GM20431 (cell line): ENCODE measurements around the gene PALM.
"Not testable (repeated sequence)": the region's sequence is repeated elsewhere in the genome, so short reads cannot be mapped to it uniquely, and the experiment has no call there.

ENCODE experiments used
- in situ Hi-C: fragments of 300-500 bp; cut with MseI, MboI; formaldehyde crosslinking; loops from one replicate; pipeline ENCODE4 v1.15.0; 2020; ENCODE audit warnings: low sequenced_read_pairs; ENCODE audit not compliant: unreplicated experiment

The PALM gene

DNA sequence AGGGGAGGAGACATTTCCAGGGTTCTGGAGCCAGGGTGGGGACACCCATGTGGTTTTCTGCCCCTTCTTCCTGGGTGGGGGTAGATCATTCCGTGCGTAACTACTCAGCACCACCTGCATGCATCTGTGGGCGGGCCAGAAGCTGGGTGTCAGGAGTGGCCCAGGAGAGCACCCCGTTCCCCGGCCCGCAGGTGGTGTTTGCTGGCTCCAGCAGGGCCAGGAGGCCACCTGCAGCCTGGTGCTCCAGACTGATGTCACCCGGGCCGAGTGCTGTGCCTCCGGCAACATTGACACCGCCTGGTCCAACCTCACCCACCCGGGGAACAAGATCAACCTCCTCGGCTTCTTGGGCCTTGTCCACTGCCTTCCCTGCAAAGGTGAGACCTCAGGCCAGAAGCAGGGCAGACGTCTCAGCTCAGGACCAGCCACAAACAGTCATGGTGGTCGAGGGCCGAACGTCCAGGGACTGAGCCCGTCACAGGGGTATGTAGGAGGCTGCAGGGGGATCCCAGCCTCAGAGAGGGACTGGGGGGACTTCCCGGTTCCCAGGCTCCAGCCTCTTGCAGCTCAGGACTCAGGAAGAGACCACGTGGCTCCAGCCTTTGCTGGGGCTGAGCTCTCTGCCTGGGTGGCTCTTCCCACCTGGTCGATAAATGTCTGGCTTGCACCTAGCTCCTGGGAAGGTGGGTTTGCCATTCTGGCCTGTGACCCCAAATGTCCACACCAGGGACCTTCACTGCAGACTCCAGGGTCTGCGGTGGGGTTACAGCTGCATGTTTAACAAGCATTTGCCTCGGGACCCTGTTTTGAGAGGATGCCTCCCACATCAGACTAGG lies 30.9 kb upstream of the PALM start:
- in situ Hi-C loops: no loop called here

DNA sequence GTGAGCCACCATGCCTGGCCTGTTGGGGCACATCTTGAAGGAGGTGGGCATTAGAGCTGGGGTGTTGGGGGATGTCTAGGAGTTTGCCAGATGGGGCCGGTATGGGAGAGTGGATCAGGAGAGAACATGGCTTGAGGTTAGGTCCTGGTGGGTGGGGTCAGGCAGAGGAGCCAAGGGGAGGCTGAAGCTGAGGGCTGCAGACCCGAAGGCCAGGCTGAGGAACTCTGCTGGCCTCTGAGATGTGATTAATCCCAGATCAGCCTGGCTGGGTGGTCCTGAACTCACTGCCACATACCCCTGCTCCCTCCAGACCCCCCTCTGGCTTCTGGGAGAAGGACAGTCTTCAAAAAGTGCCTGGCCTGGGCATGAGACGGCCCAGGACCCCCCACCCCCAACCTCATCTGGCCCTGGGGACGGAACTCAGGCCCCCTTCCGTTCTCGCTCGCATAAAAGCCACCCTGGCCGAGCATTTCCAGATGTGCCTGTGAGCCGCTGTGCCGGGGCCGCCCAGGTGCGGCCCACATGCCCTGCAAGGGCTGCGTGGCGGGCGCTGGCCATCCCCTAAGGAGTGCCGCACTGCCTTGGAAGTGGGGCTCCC lies 29.8 kb upstream of the PALM start:
- in situ Hi-C loops: no loop called here

DNA sequence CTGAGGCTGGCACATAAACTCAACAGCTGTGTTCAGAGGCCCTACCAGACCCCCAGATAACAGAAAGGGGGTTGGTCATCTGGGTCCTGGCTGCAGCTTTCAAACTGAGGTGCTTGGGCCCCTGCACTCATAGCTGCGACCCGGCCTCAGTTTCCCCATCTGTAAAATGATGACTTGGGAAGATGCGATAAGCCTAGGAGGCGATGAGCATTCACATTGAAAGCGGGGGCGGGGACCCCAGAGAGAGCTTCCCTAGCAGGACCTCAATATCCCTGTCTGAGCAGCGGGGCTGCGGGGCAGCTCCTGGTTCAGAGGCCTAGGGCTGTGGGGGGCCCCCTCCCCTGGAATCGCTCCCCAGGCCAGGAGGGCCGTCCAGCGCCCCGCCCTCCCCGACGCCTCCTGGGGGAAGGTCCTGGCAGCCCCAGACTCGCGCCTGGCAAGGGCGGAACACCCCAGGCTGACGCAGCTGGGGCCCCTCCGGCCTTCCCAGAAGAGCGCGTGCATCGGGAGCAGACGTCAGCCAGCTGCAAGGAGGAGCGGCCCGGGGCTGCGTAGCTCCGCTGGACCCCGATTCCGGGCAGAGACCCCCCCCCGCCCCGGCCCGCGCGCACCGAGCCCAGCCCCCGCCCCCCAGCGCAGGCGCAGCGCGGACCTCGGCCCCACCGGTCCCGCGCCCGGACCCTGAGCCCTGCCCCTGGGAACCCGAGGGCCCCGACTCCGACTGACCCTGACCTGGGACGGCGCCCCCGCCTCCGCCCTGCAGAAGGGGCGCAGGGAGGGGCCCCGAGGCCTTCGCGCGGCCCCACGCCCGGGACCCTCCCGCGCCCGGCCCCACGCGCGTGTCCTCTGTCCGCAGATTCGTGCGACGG lies 29.1 kb upstream of the PALM start:
- in situ Hi-C loops: no loop called here

DNA sequence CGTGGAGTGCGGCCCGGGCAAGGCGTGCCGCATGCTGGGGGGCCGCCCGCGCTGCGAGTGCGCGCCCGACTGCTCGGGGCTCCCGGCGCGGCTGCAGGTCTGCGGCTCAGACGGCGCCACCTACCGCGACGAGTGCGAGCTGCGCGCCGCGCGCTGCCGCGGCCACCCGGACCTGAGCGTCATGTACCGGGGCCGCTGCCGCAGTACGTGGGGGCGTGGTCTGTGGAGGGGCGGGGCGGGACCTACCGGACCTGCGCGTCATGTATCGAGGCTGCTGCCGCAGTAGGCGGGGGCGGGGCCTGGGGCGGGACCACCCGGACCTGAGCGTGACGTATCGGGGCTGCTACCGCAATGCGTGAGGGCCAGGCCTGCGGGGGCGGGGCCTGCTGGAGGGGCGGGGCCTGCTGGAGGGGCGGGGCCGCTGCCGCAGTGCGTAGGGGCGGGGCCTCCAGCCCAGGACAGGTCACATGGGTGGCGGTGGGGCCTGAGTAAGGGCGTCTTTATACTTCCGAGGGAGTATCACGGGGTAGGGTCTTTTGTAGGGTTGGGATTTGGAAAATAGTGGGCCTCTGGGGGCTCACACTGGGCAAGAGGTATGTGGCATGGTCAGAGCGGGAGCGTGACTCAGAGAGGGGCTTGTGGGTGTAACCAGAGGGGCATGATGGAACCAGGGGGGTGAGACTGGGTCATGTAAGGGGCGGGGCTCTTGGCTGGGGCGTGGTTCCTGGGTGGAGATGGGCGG lies 28.3 kb upstream of the PALM start:
- in situ Hi-C loops: no loop called here

DNA sequence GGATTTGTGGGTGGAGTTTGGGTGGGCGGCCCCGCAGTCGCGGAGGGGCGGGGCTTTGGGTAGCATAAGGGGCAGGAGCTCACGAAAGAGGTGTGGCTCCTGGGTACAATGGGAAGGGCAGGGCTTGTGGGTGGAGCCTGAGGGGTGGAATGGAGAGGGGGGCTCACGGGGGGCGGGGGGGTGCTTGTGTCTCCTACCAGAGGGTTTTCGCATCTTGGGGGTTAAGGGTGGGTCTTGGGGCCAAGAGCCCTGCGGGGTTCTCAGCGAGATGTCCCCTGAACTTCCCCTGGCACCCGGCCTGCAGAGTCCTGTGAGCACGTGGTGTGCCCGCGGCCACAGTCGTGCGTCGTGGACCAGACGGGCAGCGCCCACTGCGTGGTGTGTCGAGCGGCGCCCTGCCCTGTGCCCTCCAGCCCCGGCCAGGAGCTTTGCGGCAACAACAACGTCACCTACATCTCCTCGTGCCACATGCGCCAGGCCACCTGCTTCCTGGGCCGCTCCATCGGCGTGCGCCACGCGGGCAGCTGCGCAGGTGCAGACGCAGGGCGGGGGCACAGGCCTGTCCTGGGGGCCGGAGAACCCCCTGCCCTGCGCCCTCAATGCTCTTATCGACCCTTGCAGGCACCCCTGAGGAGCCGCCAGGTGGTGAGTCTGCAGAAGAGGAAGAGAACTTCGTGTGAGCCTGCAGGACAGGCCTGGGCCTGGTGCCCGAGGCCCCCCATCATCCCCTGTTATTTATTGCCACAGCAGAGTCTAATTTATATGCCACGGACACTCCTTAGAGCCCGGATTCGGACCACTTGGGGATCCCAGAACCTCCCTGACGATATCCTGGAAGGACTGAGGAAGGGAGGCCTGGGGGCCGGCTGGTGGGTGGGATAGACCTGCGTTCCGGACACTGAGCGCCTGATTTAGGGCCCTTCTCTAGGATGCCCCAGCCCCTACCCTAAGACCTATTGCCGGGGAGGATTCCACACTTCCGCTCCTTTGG lies 27.4 kb upstream of the PALM start:
- in situ Hi-C loops: no loop called here

DNA sequence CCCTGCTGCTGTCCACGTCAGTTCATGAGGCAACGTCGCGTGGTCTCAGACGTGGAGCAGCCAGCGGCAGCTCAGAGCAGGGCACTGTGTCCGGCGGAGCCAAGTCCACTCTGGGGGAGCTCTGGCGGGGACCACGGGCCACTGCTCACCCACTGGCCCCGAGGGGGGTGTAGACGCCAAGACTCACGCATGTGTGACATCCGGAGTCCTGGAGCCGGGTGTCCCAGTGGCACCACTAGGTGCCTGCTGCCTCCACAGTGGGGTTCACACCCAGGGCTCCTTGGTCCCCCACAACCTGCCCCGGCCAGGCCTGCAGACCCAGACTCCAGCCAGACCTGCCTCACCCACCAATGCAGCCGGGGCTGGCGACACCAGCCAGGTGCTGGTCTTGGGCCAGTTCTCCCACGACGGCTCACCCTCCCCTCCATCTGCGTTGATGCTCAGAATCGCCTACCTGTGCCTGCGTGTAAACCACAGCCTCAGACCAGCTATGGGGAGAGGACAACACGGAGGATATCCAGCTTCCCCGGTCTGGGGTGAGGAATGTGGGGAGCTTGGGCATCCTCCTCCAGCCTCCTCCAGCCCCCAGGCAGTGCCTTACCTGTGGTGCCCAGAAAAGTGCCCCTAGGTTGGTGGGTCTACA lies 25.9 kb upstream of the PALM start:
- in situ Hi-C loops: no loop called here

DNA sequence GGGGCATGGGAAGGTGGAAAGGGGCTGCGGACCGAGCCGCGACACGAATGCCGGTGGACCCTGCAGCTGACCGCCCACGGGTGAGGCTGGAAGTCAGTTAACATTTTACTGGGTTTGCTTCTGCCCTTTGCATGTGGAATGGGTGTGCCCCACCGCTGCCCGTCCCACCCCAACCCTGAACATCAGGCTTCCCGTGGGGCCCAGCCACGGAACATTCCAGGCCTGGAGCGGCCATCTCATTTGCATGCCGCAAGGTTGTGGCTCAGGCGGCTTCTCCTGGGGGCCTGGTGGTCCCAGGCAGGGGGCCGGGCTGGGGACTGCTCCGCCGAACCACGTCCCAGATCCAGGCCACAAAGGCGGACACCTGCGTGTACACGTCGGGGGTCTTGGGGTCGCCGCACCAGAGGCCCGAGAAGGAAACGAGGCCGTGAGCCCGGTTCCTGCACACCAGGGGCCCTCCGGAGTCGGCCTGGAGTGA lies 23.2 kb upstream of the PALM start:
- in situ Hi-C loops: no loop called here

DNA sequence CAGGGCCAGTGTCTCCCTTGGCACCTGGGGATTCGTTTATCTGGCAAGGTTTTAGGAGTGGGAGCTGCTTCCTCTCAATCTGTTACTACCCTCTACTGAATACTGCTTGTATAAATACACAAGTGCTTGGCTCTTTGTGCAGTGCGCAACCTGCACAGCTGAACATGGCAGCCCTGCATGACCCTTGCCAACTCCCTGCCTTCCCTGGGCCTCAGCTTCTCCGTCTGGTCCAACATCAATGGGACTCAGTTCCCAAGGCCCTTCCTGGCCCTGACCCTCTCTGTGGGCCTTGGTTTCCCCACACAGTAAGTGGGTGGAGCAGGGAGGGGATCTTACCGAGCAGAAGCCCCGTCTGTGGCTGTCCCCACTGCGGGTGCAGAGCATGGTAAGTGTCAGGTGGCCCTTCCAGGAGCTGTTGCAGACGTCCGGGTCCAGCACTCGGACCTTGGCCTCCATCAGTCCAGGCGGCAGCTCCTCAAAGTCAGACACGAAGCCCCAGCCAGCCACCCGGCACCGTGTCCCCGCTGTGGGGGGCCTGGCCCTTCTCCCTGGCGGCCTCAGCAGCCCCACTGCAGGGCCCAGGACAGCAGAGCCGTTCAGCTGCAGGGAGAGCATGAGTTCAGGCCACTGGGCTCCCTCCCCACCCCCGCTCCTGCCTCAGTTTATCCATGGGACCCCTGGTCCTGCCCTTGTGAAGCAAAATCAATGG lies 22.0 kb upstream of the PALM start:
- in situ Hi-C loops: no loop called here

DNA sequence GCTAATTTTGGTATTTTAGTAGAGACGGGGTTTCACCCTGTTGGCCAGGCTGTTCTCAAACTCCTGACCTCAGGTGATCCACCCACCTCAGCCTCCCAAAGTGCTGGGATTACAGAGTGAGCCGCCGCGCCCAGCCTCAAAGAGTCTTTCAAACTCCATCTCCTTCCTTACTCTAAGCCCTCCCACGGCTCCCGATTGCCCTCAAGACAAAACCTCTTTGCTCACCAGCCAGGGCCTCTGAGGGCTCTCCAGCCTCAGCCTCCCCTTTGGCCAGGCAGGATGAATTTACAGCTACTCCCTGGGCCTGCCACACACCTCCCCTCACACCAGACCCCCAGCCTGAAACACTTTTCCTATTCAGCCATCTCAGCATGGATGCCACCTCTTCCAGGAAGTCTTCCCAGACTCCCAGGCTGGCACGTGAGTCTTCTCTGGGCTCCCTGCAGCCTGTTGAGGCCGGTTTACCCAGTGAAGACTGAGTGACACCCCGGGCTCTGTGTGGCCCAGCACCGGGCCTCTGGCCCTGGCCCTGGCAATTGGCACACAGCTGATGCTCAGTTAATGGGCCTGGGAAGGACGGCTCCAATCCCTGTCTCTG lies 21.1 kb upstream of the PALM start:
- in situ Hi-C loops: no loop called here

DNA sequence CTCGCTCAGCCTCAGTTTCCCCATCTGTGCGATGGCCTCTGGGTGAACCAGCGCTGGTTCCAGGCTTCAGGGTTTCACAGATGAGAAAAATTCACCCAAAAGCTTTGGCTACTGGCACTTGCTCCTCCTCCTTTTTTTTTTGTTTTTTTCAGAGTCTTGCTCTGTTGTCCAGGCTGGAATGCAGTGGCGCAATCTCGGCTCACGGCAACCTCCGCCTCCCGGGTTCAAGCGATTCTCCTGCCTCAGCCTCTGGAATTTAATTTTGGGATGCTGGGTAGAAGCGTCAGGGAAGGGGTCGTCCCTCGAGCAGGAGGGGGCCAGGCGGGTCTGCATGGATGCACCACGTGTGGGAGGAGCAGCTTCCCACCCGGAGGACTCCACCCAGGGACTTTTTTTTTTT lies 20.5 kb upstream of the PALM start:
- in situ Hi-C loops: no loop called here

DNA sequence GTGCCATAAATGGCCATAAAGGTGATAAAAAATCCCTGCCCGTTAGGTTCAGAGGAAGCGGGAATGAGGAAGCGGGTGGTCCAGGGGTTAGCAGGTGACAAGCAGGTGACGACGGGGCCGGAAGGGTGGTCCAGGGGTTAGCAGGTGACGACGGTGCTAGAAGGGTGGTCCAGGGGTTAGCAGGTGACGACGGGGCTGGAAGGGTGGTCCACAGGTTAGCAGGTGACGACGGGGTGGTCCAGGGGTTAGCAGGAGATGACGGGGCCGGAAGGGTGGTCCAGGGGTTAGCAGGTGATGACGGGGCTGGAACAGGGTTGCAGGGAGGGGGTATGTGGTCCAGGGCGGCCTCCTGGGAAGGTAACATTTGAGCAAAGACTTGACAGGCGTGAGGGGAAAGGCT lies 19.7 kb upstream of the PALM start:
- in situ Hi-C loops: no loop called here

DNA sequence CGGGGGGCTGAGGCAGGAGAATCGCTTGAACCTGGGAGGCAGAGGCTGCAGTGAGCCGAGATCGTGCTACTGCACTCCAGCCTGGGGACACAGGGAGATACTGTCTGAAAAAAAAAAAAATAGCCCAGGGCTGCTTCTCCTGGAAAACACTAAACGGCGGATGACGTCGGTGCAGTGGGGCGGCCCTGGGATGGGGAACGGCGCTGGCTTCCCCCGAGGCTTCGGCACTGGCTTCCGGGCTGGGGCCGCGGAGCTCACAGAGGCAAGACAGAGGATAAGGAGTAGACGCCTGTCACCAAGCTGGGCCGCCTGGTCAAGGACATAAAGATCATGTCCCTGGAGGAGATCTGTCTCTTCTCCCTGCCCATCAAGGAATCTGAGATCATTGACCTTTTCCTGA lies 18.5 kb upstream of the PALM start:
- in situ Hi-C loops: no loop called here

DNA sequence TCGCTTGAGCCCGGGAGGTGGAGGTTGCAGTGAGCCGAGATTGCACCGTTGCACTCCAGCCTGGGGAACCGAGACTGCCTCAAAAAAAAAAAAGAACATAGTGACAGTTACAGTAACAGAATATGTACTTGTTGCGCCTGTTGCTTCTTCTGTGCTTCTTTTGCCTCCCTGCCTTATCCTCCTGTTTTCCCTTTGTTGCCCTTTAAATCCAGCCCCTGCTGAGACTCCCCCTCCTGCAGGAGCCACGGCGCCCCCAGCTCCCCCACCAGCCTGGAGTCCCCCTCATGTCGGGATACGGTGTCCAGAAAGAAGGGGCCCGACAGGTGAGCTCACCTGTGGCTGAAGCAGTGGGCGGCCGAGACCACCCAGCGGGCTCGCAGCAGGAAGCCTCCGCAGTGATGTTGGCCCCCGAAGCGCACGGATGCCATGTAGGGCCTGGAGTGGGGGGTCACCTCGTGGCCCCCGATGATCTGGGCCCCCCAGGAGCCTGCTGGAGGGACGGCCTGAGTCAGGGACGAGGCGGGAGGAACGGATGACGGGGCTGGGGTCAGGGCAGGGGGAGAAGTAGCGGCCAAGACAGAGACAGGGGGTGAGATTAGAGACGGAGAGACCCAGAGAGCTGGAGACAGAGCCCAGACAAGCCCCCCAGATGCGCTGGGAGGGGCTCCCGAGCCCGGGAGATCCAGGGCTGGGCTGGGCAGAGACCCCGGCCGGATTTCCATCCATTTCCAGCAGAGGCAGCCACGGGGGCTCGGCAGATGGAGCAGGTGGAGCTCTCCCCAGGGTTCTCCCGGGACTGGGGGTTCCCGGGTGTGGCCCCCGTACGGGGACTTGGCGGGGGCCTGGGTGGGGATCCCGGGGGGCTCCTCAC lies 14.0 kb upstream of the PALM start:
- in situ Hi-C loops: no loop called here

DNA sequence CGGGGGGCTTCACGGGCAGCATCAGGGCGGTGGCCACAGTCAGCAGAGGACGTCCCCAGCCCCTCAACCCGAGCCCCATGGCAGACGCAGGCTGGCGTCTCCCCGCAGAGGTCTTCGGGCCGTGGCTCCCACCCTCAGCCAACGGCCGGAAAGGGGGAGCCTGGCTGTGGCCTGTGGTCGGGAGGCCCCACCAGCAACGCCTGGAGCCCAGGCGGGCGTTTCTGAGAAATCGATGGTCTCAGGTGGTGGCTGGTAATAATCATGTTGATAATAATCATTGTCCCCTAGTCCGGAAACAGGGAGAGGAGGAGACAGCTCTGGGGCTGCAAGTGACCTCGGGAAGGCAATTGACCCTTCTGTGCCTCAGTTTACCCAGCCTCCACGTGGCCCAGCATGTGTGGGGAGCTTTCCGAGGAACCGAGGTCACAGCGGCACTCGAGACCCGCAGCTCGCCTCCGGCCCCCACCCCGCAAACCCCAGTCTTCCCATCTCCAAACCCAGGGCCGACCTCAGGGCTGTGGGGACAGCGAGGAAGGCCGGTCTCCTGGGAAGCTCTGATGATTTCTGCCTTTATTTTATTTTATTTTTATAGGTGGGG lies 13.3 kb upstream of the PALM start, which contains the start of gene PRSS57:
TSS of gene PRSS57 (minus strand) at position 101 of the 598 bp plus-strand sequence. CDS start at position 79, 22 bp downstream.
- in situ Hi-C loops: no loop called here

DNA sequence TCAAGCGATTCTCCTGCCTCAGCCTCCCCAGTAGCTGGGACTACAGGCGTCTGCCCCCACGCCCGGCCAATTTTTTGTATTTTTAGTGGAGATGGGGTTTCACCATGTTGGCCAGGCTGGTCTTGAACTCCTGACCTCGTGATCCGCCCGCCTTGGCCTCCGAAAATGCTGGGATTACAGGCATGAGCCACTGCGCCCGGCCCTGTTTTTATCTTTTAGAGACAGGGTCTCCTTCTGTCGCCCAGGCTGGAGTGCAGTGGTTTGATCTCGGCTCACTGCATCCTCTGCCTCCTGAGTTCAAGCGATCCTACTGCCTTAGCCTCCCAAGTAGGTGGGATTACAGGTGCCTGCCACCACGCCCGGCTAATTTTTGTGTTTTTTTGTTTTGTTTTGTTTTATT lies 10.2 kb upstream of the PALM start:
- in situ Hi-C loops: not testable (repeated sequence)

DNA sequence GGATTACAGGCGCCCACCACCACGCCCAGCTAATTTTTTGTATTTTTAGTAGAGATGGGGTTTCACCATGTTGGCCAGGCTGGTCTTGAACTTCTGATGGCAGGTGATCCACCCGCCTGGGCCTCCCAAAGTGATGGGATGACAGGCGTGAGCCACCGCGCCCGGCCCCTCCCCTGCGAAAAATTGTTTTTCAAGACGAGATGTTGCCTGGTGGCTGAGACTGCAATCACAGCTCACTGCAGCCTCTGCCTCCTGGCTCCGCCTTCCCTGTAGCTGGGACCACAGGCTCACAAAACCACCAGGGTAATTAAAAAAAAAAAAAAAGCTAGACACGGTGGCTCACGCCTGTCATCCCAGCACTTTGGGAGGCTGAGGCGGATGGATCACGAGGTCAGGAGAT lies 8.8 kb upstream of the PALM start:
- in situ Hi-C loops: not testable (repeated sequence)
